T-helper 9 cell (primary cell): ENCODE results near the gene SIX5.
"Not testable (repeated sequence)": the region's sequence is repeated elsewhere in the genome, so short reads cannot be mapped to it uniquely, and the experiment has no call there.

Source experiments
- DNase-seq: peaks from one replicate; pipeline ENCODE4 v3.0.0-alpha.2; 2020
- total RNA-seq, 2 donors: gene quantifications; one replicate each; lab custom pipeline; 2026; lab: John Stamatoyannopoulos, UW

SIX5 gene
- 0.70 to 0.97 reads per million in 2 donors for total RNA-seq

DNA sequence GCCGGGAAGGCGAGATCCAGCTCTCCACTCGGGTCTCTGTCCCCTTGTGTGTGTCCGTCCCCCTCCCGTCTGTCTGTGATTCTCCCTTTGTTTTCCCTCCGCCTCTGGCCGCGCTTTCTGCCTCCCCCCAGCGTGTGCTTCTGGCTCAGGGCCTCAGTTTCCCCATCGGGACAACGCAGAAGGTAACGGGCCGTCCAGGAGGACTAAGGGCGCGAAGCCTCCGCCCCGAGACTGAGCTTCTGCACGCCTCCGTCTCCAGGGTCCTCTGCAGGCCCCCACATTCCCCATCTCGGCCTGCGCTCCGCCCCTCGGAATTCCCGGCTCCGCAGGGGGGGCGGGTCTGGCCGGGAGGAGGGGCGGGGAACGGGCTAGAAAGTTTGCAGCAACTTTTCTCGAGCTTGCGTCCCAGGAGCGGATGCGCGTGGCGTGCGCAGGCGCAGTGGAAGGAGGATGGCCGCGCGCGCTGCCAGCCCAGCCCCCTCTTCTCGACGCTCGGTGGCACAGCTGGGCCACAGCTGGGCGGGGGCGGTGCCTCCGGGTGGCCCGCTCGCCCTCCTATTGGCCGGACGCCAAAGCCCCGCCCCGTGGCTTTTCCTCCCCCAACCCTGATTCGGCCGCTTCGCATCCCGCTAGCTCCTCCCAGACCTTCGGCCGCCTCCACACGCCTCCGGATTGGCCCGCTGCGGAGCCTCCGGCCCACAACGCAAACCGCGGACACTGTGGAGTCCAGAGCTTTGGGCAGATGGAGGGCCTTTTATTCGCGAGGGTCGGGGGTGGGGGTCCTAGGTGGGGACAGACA, at the start of gene SIX5:
Gene SIX5 (minus strand): TSS at position 269 of the 799 bp plus-strand sequence. CDS start 408 bp downstream, outside the sequence.
- DNase-seq = peak; percentile 89

DNA sequence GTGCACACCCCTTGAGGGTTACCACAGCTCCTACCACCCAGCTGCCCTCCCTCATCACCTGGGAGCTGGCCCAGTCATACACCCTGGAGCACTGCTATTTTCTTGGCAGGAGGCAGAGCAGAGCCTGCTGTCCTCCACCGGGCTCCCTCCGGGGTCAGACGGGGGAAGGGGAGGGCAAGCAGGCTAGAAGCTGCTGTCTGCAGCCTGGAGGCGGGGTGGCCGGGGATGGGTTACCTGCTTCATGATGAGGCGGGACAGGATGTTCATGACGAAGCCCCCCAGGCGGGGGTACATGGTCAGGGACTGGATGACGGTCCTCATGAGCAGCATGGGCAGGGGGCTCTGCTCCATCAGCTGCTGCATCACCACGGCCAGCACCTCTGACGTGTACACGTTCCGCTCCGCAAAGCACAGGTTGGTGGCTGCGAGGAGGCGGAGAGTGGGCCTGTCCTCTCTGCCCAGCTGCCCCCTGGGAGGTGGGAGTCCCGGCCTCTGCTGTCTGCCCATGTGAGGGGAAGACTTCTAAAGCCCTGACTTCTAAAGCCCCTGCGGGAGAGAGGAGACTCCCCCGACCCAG, 48.8 kb upstream of the SIX5 start:
- DNase-seq = no peak

DNA sequence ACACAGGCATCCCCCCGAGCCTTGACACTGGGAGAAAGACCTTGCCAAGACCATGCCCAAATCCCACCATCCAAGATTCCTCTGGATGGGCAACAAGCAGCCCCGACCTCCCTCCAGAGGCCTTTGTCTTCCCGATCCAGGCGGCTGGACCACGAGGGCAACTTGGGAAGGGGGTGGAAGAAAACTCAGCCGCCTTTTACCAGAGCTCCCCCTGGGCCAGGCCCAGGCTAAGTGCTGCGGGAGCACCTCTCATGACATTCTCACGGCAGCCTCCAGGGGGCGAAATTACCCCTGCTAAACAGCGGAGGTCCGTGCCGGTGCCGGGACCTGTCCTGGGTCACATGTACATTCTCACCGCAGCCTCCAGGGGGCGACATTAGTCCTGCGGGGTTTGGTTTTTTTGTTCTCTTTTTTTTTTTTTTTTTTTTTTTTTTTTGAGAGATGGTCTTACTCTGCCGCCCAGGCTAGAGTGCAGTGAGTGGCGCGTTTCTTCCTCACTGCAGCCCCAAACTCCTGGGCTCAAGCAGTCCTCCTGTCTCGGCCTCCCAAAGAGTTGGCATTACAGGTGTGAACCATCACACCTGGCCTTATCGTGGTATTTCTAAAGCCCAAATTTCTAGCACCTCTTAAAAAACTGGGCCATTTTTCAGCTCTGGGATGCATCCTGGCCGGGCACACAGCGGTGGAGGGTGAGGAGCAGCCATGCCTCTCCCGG, 48.1 kb upstream of the SIX5 start:
- peak; percentile 99 for DNase-seq

DNA sequence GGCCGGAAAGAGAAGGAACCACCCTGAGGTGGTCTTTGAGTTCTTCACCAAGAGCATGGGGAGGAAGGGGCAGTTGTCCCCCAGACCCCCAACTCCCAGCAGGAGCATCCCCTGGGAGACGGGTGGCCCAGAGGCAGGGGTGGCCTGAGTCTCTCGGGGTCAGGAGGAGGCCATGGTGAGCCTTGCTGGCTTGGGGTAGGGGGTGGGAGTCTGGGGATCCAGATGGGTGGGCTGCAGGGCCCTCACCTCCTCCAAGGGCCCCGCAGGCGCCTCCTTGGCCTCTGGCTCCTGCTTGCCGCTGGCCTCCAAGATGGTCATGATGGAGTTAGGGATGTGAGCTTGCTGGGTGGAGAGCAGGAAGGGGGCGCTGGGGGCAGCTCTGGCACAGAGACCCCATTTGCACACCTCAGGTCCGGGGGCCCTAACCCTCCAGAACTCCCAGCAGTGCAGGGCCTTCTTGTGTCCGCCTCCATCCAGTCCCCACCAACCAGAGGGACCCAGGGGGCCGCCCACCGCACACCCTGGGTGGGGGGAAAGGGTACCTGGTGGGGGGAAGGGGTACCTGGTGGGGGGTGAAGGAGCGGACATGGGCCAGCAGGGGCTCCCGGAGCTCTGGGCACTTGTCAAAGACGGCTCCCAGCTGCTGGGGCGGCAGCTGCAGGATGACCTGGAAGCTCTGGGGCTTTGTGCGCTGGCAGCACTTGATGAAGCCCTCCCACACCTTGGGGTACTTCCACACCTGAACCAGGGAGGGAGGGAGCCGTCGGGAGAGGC, 47.4 kb upstream of the SIX5 start:
- DNase-seq = no peak

DNA sequence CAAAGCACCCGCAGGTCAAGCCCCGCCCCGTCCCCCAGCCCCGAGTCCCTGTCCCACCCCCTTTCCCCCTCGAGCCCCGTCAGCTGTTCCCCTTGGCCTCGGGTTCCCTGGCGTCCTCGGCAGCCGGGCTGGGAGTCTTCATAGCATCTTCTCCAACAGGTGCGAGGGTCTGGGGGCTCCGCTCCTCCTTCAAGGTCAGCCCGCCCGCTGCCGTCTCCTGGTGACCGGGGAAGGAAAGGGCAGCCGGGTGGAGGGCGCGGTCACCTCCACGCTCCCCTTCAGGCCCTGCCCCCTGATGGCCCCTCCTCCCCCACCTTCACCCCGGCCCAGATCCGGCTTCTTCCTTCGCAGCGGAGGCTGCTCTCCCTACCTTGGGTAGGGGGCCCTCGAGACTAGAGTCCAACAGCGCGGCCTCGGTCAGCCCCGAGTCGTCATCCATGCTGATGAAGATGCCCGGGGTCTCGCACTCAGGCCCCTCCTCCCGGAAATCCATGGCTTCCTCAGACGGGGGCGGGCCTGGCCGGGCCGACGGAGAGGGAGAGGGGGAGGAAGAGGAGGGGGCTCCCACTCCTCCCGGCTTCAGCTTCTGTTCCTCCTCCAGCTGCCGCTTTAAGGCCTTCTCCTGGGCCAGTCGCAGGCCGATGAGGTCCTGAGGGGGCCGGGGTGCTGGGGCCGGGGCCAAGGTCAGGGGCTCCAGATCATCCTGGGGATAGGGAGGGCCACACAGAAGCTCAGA, 46.6 kb upstream of the SIX5 start:
- no peak for DNase-seq

DNA sequence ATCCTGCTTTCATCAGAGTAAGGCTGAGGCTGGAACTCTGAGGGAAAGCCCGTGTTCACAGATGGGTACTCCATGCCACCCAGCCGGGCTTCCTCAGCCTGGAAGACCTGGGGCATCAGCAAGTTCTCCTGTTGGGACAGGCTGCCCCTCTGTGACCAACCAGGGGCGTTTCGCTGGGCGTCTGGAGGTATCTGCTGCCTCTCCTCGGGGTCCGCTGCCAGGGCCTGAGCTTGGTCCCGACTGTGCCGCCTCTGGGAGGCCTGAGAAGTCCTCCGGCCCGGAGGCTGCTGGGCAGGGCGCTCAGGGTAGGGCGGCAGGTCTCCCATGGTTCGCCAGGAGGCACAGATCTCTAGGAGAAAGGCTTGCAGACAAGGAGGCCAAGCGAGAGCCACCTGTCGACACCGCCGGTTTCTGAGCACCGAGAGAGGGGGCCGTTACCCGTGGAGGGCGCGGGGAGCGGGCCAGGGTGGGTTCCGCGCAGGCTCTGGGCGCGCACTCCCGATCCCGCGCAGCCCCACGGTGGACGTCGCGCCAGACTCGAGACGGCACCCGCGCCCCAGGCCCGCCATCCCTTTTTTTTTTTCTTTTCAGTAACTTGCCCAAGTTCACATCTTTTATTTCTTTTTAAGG, 45.9 kb upstream of the SIX5 start, which contains the start of gene RSPH6A:
Gene RSPH6A (minus strand): TSS at position 458 of the 630 bp plus-strand sequence. CDS start 132 bp downstream, at position 326.
- DNase-seq = no peak

DNA sequence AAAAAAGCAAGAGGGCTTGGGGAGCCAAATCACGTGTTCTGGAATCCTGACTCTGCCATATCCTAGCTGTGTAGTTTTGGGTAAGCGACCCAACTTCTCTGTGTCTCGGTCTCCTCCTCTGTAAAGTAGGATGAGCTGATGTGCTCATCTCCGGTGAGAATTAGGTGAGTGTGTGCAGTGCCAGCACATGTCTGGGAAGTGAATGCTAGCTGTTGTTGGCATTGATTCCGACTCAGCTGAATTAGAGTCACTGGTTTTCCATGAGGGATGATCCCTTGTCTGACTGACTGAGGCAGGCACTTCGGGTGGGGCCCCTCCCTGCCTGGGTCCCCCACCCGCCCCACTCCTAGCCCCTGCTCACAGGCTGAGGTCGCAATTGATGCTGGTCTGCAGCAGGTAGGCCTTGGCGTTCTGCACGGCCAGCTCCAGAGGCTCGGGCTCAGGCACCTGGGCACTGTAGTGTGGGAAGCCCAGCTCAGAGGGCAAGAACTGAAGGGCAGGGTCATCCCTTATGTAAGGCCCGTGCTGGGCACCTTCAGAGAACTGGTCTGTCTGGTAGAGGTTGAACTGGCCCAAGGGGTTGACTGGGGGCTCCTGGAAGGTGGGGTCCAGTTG, 45.2 kb upstream of the SIX5 start:
- DNase-seq = no peak

DNA sequence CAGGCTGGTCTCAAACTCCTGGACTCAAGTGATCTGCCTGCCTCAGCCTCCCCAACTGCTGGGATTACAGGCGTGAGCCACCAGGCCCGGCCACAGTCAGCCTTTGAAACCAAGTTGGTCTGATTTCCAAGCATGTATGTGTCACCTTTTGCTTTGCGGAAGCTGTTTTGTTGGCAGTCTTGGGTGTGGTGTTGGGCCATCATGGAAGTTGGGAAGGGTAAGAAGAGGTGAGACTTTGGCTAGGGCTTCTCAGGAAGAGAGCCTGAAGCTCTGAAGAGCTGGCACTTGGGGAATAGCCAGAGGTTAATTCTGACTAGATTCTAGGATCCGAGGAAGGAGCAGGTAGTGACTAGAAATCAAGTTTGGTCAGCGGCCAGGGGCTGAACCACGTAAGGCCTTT, 43.2 kb upstream of the SIX5 start:
- DNase-seq = no peak

DNA sequence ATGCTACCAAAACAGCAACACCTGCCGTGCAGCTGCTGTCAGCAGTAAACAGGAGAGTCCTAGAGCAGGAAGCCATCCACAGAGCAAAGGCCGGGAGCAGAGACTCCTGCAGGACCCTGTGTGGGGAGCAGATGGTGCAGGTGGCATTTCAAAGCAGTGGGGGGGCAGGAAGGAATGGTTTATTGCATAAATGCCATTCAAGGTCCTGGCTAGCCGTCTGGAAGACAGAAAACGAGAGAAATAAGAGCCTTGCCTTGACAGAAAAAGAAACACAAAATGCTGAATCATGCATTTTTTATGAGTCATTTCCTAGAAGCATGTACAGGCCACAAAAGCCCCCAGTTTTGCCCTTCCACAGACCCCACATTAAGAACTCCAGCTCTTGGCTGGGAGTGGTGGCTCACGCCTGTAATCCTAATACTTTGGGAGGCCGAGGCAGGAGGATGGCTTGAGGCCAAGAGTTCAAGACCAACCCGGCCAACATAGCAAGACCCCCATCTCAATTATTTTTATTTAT, 40.6 kb upstream of the SIX5 start:
- DNase-seq = no peak

DNA sequence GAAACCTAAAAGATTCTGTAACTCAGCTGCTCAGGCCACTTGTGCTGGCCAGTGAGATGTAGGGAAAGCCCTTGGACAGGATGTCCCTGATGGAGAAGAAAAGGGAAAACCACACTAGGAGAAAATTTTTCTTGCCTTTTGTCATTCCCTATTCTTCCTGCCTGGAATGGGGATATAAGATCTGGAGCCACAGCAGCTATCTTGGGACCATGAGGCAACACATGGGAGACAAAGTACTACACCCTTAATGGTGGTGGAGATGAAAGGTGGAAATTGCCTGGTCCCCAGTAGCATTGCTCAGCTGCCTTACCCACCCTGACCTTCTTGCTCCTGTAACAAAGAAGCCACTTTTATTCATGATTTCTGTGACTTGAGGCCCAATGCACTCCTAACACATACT, 36.7 kb upstream of the SIX5 start:
- DNase-seq = no peak

DNA sequence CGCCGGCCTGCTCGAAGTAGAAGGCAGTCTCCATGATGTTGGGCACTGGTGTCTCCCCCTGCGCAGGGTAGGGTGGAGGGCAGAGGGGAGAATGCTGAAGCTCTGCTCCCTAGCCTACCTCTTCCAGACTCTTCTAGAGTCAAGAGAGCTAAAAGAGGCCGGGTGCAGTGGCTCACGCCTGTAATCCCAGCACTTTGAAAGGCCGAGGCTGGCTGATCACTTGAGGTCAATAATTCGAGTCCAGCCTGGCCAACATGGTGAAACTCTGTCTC, 35.8 kb upstream of the SIX5 start:
- DNase-seq = no peak

DNA sequence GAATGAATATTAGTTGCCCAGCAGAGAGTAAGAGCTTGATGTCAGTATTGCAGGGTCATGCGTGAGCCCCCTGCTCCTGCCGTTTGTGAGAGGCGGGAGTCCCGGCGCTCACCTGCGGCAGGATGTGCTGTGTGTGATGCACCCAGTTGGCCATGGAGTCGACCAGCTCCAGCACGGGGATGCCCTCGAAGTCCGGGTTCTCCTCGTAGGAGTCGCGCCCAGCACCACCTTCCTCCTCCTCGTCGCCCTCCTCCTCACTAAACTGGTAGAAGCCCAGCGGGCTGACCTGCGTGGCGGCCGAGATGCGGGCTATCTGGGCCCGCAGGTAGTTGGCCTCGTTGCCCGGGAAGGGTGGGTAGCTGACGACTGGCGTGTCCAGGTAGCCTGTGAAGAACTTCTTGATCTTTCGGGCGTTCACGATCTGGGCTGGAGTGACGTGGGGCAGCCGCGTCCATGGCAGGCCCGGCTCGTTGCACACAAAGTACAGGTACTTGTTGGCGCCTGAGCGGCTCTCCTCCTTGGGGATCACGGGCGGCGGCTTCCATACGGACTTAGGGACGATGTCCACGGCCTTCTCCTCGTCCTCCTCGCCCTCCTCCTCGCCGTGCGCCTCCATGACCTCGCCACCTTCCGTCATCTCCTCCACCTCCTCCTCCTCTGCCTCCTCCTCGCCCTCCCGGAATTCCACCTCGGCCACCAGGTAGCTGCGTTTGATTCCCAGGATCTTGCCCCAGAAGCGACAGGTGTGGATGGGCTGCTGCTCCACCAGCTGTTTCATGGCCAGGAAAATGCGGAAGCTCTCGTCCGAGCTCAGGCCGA, 35.3 kb upstream of the SIX5 start:
- no peak for DNase-seq

DNA sequence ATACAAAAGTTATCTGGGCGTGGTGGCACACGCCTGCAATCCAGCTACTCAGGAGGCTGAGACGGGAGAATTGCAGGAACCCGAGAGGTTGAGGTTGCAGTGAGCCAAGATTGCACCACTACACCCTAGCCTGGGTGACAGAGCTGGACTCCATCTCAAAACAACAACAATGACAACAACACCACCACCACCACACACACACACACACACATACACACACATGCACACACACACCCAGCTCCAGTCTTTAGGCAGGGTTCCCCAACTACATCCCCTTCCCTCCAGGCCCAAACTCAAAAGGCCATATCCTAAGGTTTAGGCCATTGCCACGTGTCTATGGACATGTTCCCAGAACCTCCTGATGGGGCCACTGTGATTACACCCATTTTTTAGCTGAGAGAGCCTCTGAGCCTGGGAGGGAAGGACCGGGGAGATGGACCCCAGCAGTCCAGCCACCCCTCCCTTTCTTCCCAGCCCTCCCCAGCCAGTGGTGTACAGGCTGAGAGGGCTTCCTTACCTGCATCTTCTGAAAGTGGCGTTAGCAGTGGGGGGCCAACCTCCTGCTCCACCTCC, 32.6 kb upstream of the SIX5 start:
- DNase-seq = no peak

DNA sequence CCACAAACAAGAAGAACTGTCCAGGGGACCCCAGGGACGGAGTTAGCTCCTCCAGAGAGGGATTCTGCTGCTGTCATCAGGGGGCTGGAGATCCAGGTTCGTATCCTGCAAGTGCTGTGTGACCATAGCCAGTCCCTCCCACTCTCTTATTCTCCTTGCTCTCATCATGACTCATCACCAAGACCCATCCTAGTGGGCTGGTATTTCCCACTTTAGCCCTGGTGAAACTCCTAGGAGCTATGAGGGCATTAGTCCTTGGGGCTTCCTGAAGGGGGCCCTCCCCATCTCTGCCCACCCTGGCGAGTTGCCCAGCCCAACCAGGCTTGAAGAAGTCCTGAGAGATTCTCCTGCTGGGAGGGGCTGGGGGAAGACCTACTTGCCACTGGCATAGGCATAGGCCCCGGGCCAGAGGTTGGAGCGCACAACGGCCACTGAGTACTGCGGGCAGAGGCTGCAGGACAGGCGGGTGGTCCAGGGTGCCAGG, 31.1 kb upstream of the SIX5 start:
- DNase-seq = no peak

DNA sequence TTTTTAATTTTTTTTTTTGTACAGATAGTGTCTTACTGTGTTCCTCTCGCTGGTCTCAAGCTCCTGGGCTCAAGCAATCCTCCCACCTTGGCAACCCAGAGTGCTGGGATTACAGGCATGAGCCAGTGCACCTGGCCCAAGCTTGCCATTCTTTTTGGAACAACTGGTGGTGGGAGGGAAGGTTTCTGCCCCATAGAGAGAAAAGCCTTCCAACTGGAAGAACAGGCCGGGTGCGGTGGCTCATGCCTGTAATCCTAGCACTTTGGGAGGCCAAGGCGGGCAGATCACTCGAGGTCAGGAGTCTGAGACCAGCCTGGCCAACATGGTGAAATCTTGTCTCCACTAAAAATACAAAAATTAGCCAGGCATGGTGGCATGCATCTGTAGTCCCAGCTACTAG, 30.5 kb upstream of the SIX5 start:
- DNase-seq = not testable (repeated sequence)

DNA sequence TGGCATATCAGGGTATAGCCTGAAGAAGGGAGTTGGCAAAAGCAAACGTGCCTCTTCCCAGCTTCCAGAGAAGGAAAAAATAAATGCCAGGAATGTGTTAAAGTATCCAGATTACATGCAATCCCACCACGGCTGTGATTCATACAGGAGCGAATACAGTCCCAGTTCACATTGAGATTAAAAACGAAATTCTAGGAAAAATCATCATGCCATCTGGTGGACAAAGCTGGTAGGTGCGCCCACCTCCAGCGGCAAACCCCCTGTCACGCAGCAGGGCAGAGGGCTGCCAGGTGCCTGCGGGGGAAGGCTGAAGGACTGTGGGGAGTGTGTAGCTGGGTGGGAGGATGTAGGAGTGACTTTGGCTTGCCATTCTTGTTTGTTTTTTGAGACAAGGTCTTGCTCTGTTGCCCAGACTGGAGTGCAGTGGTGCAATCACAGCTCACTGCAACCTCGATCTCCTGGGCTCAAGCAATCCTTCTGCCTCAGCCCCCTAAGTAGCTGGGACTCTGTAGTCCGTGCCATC, 30.0 kb upstream of the SIX5 start:
- peak; percentile 57 for DNase-seq

DNA sequence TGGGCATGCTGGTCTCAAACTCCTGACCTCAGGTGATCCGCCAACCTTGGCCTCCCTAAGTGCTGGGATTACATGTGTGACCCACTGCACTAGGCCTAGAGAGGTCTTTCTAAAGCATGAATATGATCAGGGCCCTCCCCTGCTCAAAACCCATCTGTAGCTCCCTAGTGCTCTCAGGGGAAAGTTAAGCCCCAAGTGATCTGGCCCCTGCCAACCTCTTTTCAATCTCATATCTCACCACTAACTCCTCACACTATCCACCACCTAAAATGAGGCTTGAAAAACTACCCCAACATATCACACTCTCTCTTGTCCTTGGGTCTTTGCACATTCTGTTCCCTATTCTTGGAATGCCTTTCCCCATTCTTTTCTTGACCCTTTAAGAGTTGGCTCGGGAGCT, 25.6 kb upstream of the SIX5 start:
- DNase-seq = no peak

DNA sequence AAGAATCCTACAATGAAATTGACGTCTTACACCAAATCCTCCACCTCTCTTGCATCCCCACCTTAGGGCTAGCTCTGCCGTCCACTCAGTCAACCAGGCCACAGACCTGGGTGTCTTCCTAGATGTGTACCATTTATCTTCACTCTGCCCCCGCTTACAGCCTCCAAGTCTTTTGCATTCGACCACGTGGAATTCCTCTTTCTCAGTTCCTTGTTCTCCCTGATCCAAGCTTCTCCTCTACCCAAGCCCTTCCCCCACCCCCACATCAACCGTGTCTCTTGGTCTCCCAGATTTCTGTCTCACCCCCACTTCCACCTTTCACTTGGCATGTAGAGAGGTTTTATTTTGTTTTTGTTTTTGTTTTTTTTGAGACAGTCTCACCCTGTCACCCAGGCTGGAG, 24.8 kb upstream of the SIX5 start:
- no peak for DNase-seq

DNA sequence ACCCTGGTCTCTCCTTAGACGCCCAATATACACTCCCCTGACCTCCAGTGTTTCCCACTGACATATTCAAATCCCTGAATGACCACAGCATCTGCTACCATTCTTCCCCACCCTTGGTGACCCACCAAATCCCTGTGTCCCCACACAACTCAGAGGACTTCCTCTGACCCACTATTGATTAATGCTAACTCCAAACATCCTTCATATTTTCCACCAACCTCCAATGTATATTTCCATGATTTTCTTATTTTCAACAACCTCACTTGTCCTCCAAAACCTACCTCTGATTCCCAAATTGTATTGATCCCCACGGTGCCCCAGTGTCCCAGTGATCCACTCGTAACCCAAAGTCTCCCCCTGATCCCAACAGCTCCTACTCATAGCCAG, 24.1 kb upstream of the SIX5 start:
- no peak for DNase-seq
